NCI-H510A (cell line): ENCODE data around the gene GPATCH3.
"Not testable (repeated sequence)": the region's sequence is repeated elsewhere in the genome, so short reads cannot be mapped to it uniquely, and the experiment has no call there.

Experiments used
- DNase-seq: peaks from one replicate; lab custom pipeline; 2025; lab: John Stamatoyannopoulos, UW

Gene GPATCH3

GRCh38 chr1:26913389-26913753, 13.1 kb upstream of the GPATCH3 start:
- no peak for DNase-seq

- DNase-seq, result no peak
Measured at GRCh38 chr1:26912147-26912490, 11.9 kb upstream of the GPATCH3 start.

GRCh38 chr1:26911399-26912146, 11.3 kb upstream of the GPATCH3 start:
- DNase-seq, result no peak

GRCh38 chr1:26910343-26911160, 10.3 kb upstream of the GPATCH3 start:
- DNase-seq, result no peak

- DNase-seq, result no peak
Measured at GRCh38 chr1:26909951-26910342, 9.7 kb upstream of the GPATCH3 start.

- DNase-seq, result no peak
Measured at GRCh38 chr1:26907071-26907917, 7.0 kb upstream of the GPATCH3 start.

- DNase-seq, result no peak
Measured at GRCh38 chr1:26900815-26901511, 696 bp upstream of the GPATCH3 start.

- DNase-seq, result no peak
Measured at GRCh38 chr1:26897351-26897750, 2.9 kb downstream of the GPATCH3 start.

- DNase-seq, result no peak
Measured at GRCh38 chr1:26894263-26894662, 6.0 kb downstream of the GPATCH3 start.

- DNase-seq, result no peak
Measured at GRCh38 chr1:26890467-26890796, 9.8 kb downstream of the GPATCH3 start.

GRCh38 chr1:26889551-26890466, 10.5 kb downstream of the GPATCH3 start, which contains the start of gene GPN2:
TSS of gene GPN2 (minus strand) at chr1:26890283. CDS start at chr1:26890096, 187 bp downstream.
- DNase-seq, result peak; percentile 61

GRCh38 chr1:26888231-26888630, 12.0 kb downstream of the GPATCH3 start:
- no peak for DNase-seq

- no peak for DNase-seq
Measured at GRCh38 chr1:26887125-26887524, 13.1 kb downstream of the GPATCH3 start.

GRCh38 chr1:26882696-26883463, 17.4 kb downstream of the GPATCH3 start:
- no peak for DNase-seq

GRCh38 chr1:26881611-26882010, 18.7 kb downstream of the GPATCH3 start:
- DNase-seq, result not testable (repeated sequence)

GRCh38 chr1:26879793-26880192, 20.5 kb downstream of the GPATCH3 start:
- no peak for DNase-seq

GRCh38 chr1:26877326-26877725, 22.9 kb downstream of the GPATCH3 start:
- no peak for DNase-seq

GRCh38 chr1:26874896-26875295, 25.4 kb downstream of the GPATCH3 start:
- no peak for DNase-seq

GRCh38 chr1:26873097-26873496, 27.2 kb downstream of the GPATCH3 start:
- DNase-seq, result not testable (repeated sequence)
